K562 (cell line): Measurements from ENCODE around the gene ZNF575. TPM values are rescaled to one million over a fixed set of nuclear protein-coding genes. Genes with fewer than 3 reads are reported as not detected.

Experiments used
- ATAC-seq: fragments of 200-7000 bp; cut with Tn5 transposase; 3 replicates; pipeline ENCODE4 v1.9.1; 2020; ENCODE audit warnings: moderate library complexity
- BruUV-seq: library from RNA; stranded (reverse); fragments of 400-500 nt; replicated peaks from 2 replicates; lab custom pipeline; 2021; lab: Mats Ljungman, UMichigan
- CTCF ChIA-PET: fragments of 300-600 bp; formaldehyde crosslinking; extraction: SDS; loops from one replicate; lab custom pipeline; 2021; ENCODE audit warnings: low intra/inter-chr PET ratio; lab: Yijun Ruan, JAX
- POLR2A ChIA-PET: fragments of 300-600, 350-650 bp; sonication (Branson Sonifier 250); formaldehyde crosslinking; extraction: SDS; loops from one replicate; lab custom pipeline; 2021; ENCODE audit warnings: antibody characterized with exemption, inconsistent platforms; lab: Yijun Ruan, JAX
- DNase-seq, 4 experiments: peaks; one replicate each; pipeline versions ENCODE4 v3.0.0 to v3.0.0-alpha.2; 2011 to 2018; ENCODE audit warnings: low spot score in 3 of 4, mixed read lengths in 3 of 4; ENCODE audit errors: extremely low read depth in 1 of 4
- FAIRE-seq: peaks from 2 replicates; lab custom pipeline; 2011; peaks lifted over from hg19 to GRCh38; lab: Jason Lieb, UNC
- H2AFZ ChIP-seq: 2 replicates; pipeline ENCODE4 v1.6.0; 2011; ENCODE audit warnings: low read depth, low read length, control low read depth, inconsistent platforms
- H3K27ac ChIP-seq: fragments of 200-600 bp; 3 replicates; pipeline ENCODE4 v1.8.0; 2011; ENCODE audit warnings: low read depth, mild to moderate bottlenecking, control low read depth, inconsistent platforms, low read length, moderate library complexity, mixed read lengths; ENCODE audit errors: extremely low read depth
- H3K27me3 ChIP-seq, 2 experiments: fragments of 300-600 bp in 1 of 2; 2 replicates in 1 of 2; 3 replicates in 1 of 2; pipeline versions ENCODE4 v1.6.0 to v1.8.0; 2011; ENCODE audit warnings: inconsistent platforms in 2 of 2, low read length in 2 of 2, mild to moderate bottlenecking in 1 of 2, mixed read lengths in 1 of 2, moderate library complexity in 1 of 2; ENCODE audit not compliant: control insufficient read depth in 2 of 2, insufficient read depth in 2 of 2
- H3K36me3 ChIP-seq: fragments of 300-600 bp; 3 replicates; pipeline ENCODE4 v1.8.0; 2011; ENCODE audit warnings: mild to moderate bottlenecking, low read length, inconsistent platforms; ENCODE audit not compliant: control insufficient read depth, insufficient read depth
- H3K4me1 ChIP-seq, 2 experiments: fragments of 200-600 bp in 1 of 2; replicated peaks in 1 of 2; 2 replicates in 1 of 2; 3 replicates in 1 of 2; pipeline versions ENCODE4 v1.5.1 to v1.8.0; 2011; ENCODE audit warnings: inconsistent platforms in 2 of 2, low read length in 2 of 2, mild to moderate bottlenecking in 1 of 2, mixed read lengths in 1 of 2, moderate library complexity in 1 of 2; ENCODE audit not compliant: control insufficient read depth in 2 of 2, insufficient read depth in 2 of 2
- H3K4me2 ChIP-seq: 2 replicates; pipeline ENCODE4 v1.6.1; 2011; ENCODE audit warnings: low read length, control low read depth, inconsistent platforms, mixed read lengths; ENCODE audit not compliant: insufficient read depth
- H3K4me3 ChIP-seq: fragments of 200-600 bp; sonication (generic), shearing (Covaris generic); 2 replicates; pipeline ENCODE4 v1.5.1; 2016; ENCODE audit warnings: control low read depth, inconsistent platforms
- H3K79me2 ChIP-seq: fragments of 200-600 bp; 3 replicates; pipeline ENCODE4 v1.8.0; 2011; ENCODE audit warnings: low read length, inconsistent platforms; ENCODE audit not compliant: control insufficient read depth, insufficient read depth
- H3K9ac ChIP-seq, 2 experiments: 2 replicates each; pipeline versions ENCODE4 v1.6.0 to v1.6.1; 2011; ENCODE audit warnings: low read depth in 2 of 2, low read length in 2 of 2, control low read depth in 1 of 2, inconsistent platforms in 1 of 2, mild to moderate bottlenecking in 1 of 2, mixed read lengths in 1 of 2; ENCODE audit not compliant: insufficient read depth in 1 of 2
- H3K9me1 ChIP-seq: one replicate; pipeline ENCODE4 v1.6.0; 2011; ENCODE audit warnings: inconsistent platforms, mild to moderate bottlenecking, low read length, moderate library complexity; ENCODE audit not compliant: control insufficient read depth, insufficient read depth
- H3K9me3 ChIP-seq: replicated peaks from 2 replicates; pipeline ENCODE4 v1.5.1; 2011; ENCODE audit warnings: low read depth, low read length, inconsistent platforms; ENCODE audit not compliant: control insufficient read depth, insufficient read depth
- H4K20me1 ChIP-seq: replicated peaks from 2 replicates; pipeline ENCODE4 v1.6.1; 2011; ENCODE audit warnings: low read length, inconsistent platforms, mixed read lengths; ENCODE audit not compliant: control insufficient read depth, insufficient read depth
- ADNP ChIP-seq: fragments of 200-800 bp; sonication (Bioruptor generic); IDR thresholded peaks from 2 replicates; pipeline ENCODE4 v1.6.1; 2016; ENCODE audit warnings: missing genetic modification characterization, missing compliant biosample characterization
- FOXA3 ChIP-seq, 2 experiments: fragments of 450-650 bp in 1 of 2; sonication (generic) in 1 of 2; formaldehyde crosslinking; IDR thresholded peaks in 1 of 2; conservative IDR thresholded peaks in 1 of 2; 2 replicates each; pipeline versions ENCODE4 v1.4.0 to v1.8.0; 2020 to 2022; ENCODE audit warnings: mild to moderate bottlenecking in 2 of 2, missing genetic modification reagents in 1 of 2
- HDAC2 ChIP-seq: fragments of 450-650 bp; IDR thresholded peaks from 2 replicates; pipeline ENCODE4 v1.6.1; 2016; ENCODE audit warnings: mild to moderate bottlenecking
- KDM2B ChIP-seq: fragments of 250-450 bp; sonication (Bioruptor Pico); IDR thresholded peaks from 2 replicates; pipeline ENCODE4 v1.8.0; 2021; ENCODE audit warnings: mild to moderate bottlenecking, moderate library complexity
- NFIC ChIP-seq: fragments of 450-650 bp; IDR thresholded peaks from 2 replicates; pipeline ENCODE4 v1.6.1; 2017; ENCODE audit warnings: mild to moderate bottlenecking, inconsistent platforms
- PHB2 ChIP-seq: fragments of 450-650 bp; IDR thresholded peaks from 2 replicates; pipeline ENCODE4 v1.6.1; 2017; ENCODE audit warnings: low read depth
- PTBP1 ChIP-seq: fragments of 200-400 bp; formaldehyde crosslinking; IDR thresholded peaks from 2 replicates; pipeline ENCODE4 v1.6.1; 2017; ENCODE audit warnings: low read depth, low read length
- RBM39 ChIP-seq: fragments of 200-400 bp; formaldehyde crosslinking; optimal IDR thresholded peaks from 2 replicates; pipeline ENCODE3; 2018; ENCODE audit warnings: low read depth, low read length
- RFX5 ChIP-seq: IDR thresholded peaks from 2 replicates; pipeline ENCODE4 v1.6.1; 2011; ENCODE audit warnings: low read depth, mild to moderate bottlenecking, improper control_type of control experiment, low read length
- TEAD2 ChIP-seq: fragments of 450-650 bp; IDR thresholded peaks from 2 replicates; pipeline ENCODE4 v1.6.1; 2016; ENCODE audit warnings: missing genetic modification characterization, control low read depth, missing compliant biosample characterization
- TFAM ChIP-seq: fragments of 250-450 bp; sonication (Bioruptor Pico); conservative IDR thresholded peaks from 2 replicates; pipeline ENCODE4 v1.5.0; 2021; ENCODE audit warnings: mild to moderate bottlenecking, moderate library complexity
- WHSC1 ChIP-seq: IDR thresholded peaks from one replicate; pipeline ENCODE4 v1.6.1; 2012; ENCODE audit warnings: low read length, control low read depth, inconsistent platforms
- ZKSCAN1 ChIP-seq: fragments of 150-350 bp; IDR thresholded peaks from 2 replicates; pipeline ENCODE4 v1.6.1; 2016; ENCODE audit warnings: low read depth, low read length
- ZKSCAN3 ChIP-seq: fragments of 250-450 bp; sonication (Bioruptor Pico); IDR thresholded peaks from 2 replicates; pipeline ENCODE4 v1.4.0; 2020
- ZNF778 ChIP-seq: fragments of 450-650 bp; formaldehyde crosslinking; IDR thresholded peaks from 2 replicates; pipeline ENCODE4 v1.4.0; 2020; ENCODE audit warnings: mild to moderate bottlenecking, moderate library complexity
- WGBS: fragments of 100-300 bp; shearing (Covaris generic); methylation state at CpG from one replicate; pipeline ENCODE4 v1.1.6; 2016; ENCODE audit warnings: low coverage, mixed read lengths; ENCODE audit not compliant: insufficient coverage; ENCODE audit errors: missing lambda C conversion rate; 5-methylcytosine and 5-hydroxymethylcytosine counted together
- in situ Hi-C: fragments of 300-500 bp; cut with MboI; formaldehyde crosslinking; loops from 4 replicates; pipeline ENCODE4 v1.15.0; 2018; ENCODE audit warnings: inconsistent platforms, mixed read lengths
- intact Hi-C: fragments of 100-400 bp; cut with micrococcal nuclease; formaldehyde crosslinking; loops from 2 replicates; pipeline ENCODE4 v1.14.2; 2022
- polyA plus RNA-seq, 8 experiments: library from polyadenylated mRNA; depleted of rRNA in 4 of 8; stranded (reverse) in 5 of 8; unstranded in 3 of 8; fragments of >200 nt; fragmentation: Nextera tagmentation in 2 of 8; fragmentation: Illumina TruSeq in 1 of 8; extraction: Ambion mirVana in 2 of 8; extraction: Trizol in 1 of 8; gene quantifications; 2 replicates each; pipeline versions ENCODE4 v1.2.1 to v1.2.3, GENCODE V29; 2011 to 2014; ENCODE audit warnings: inconsistent platforms in 1 of 8, missing spikeins in 1 of 8
- total RNA-seq, 7 experiments: library from RNA; depleted of rRNA in 6 of 7; stranded (reverse); fragments of >200 nt in 6 of 7; fragmentation: Illumina TruSeq in 2 of 7; extraction: Trizol in 2 of 7; gene quantifications; 2 replicates each; pipeline versions ENCODE4 v1.2.1 to v1.2.3, GENCODE V29; 2011 to 2021; ENCODE audit warnings: low replicate concordance in 1 of 7
- TF ChIP-seq, protein P1 (sequence below): IDR thresholded peaks from 2 replicates; pipeline ENCODE4 v1.6.1; 2011; ENCODE audit warnings: borderline replicate concordance, low read depth, mild to moderate bottlenecking, moderate library complexity, low read length; ENCODE audit not compliant: insufficient read depth, poor library complexity, severe bottlenecking
- TF ChIP-seq, protein P2 (sequence below): fragments of 250-450 bp; sonication (Bioruptor Pico); IDR thresholded peaks from 2 replicates; pipeline ENCODE4 v1.8.0; 2022; ENCODE audit warnings: moderate library complexity, mild to moderate bottlenecking, inconsistent platforms
- TF ChIP-seq, protein P3 (sequence below): IDR thresholded peaks from 2 replicates; pipeline ENCODE4 v1.6.1; 2012; ENCODE audit warnings: low read depth, low read length, improper control_type of control experiment, borderline replicate concordance
- TF ChIP-seq, protein P4 (sequence below): IDR thresholded peaks from 2 replicates; pipeline ENCODE4 v1.6.1; 2016; ENCODE audit warnings: missing genetic modification characterization, missing compliant biosample characterization

The ZNF575 gene
- total and polyA plus RNA-seq, 9 of the 15 experiments (the other 6 are each of a cell fraction or from before 2014, with no cell fraction given), result 0.20 to 0.98 (median 0.32) TPM; not detected in 6

DNA sequence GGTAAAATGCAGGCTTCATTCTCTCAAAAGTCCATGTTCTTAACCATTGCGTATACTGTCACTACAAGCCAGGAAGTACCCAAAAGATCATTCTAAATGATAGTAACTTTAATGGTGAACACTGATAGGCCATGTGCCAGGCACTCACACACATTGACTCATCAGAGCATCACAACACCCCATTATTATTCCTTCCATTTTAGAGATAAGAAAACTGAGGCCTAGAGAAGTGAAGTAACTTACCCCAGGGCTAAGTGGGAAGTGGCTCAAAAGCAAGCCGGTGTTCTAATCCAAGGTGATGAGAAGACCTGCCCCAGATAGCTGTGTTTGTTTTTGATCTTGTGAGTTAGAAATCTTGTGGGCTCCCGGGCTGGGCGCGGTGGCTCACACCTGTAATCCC is 27.0 kb upstream of the ZNF575 start:
- no peak overlapping the region for H3K4me3 ChIP-seq
- H3K4me2 ChIP-seq, result no peak overlapping the region
- ATAC-seq, result no peak
- no peak overlapping the region for H3K27ac ChIP-seq
- CTCF ChIA-PET, result interaction anchor here (1.1 kb wide), 1 partner anchor 261 kb away, joined by 3 read pairs; no protein-coding TSS in a partner anchor
- no peaks in the 10 kb centered on the region for H3K9me1 ChIP-seq
- POLR2A ChIA-PET, result interaction anchor here (0.8 kb wide), 1 partner anchor 42 kb away, joined by 7 read pairs; no protein-coding TSS in a partner anchor
- in situ Hi-C loops (no loop called here), intact Hi-C loops (no loop called here)
- H3K4me1 ChIP-seq, result peaks cover 21 to 33% of the 10 kb centered on the region in 2 experiments
- DNase-seq, result peak in 1 of 4 experiments; percentile 31
- H3K36me3 ChIP-seq, result 0 out of 3 replicates have a peak, but pooled peaks cover 2% of the 10 kb centered on the region
- H3K79me2 ChIP-seq, result no peaks in the 10 kb centered on the region
- no peaks in the 10 kb centered on the region for H3K9me3 ChIP-seq
- BruUV-seq, result no TSS peak
- peak; percentile 11 for FAIRE-seq
- 75% methylated on average over 5 of the region's 5 CpGs for WGBS
- no peak overlapping the region for H2AFZ ChIP-seq
- H4K20me1 ChIP-seq, result no peaks in the 10 kb centered on the region
- H3K9ac ChIP-seq, result no peak overlapping the region
- no peaks in the 10 kb centered on the region for H3K27me3 ChIP-seq
- no peak for TF ChIP-seq PHB2
- peak; percentile 91 for TF ChIP-seq ADNP (tag)
- TF ChIP-seq FOXA3 (CRISPR knock-in tag; conservative IDR thresholded peaks at IDR 0.05 in 1 of 2, IDR thresholded peaks at IDR 0.05 in 1 of 2), result no peak
- peak; percentile 47; the same call in 1 of the 2 replicates for TF ChIP-seq HDAC2
- TF ChIP-seq, protein P1, sequence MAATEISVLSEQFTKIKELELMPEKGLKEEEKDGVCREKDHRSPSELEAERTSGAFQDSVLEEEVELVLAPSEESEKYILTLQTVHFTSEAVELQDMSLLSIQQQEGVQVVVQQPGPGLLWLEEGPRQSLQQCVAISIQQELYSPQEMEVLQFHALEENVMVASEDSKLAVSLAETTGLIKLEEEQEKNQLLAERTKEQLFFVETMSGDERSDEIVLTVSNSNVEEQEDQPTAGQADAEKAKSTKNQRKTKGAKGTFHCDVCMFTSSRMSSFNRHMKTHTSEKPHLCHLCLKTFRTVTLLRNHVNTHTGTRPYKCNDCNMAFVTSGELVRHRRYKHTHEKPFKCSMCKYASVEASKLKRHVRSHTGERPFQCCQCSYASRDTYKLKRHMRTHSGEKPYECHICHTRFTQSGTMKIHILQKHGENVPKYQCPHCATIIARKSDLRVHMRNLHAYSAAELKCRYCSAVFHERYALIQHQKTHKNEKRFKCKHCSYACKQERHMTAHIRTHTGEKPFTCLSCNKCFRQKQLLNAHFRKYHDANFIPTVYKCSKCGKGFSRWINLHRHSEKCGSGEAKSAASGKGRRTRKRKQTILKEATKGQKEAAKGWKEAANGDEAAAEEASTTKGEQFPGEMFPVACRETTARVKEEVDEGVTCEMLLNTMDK, result no peak
- no peak for TF ChIP-seq WHSC1
- TF ChIP-seq NFIC, result peak; percentile 71
- no peak for TF ChIP-seq RBM39
- TF ChIP-seq, protein P2, sequence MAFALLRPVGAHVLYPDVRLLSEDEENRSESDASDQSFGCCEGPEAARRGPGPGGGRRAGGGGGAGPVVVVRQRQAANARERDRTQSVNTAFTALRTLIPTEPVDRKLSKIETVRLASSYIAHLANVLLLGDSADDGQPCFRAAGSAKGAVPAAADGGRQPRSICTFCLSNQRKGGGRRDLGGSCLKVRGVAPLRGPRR, result no peak
- TF ChIP-seq ZNF778, result no peak
- TF ChIP-seq KDM2B (CRISPR knock-in tag), result no peak
- TF ChIP-seq, protein P3, sequence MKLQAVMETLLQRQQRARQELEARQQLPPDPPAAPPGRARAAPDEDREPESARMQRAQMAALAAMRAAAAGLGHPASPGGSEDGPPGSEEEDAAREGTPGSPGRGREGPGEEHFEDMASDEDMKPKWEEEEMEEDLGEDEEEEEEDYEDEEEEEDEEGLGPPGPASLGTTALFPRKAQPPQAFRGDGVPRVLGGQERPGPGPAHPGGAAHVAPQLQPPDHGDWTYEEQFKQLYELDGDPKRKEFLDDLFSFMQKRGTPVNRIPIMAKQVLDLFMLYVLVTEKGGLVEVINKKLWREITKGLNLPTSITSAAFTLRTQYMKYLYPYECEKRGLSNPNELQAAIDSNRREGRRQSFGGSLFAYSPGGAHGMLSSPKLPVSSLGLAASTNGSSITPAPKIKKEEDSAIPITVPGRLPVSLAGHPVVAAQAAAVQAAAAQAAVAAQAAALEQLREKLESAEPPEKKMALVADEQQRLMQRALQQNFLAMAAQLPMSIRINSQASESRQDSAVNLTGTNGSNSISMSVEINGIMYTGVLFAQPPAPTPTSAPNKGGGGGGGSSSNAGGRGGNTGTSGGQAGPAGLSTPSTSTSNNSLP, result no peak
- TF ChIP-seq, protein P4, sequence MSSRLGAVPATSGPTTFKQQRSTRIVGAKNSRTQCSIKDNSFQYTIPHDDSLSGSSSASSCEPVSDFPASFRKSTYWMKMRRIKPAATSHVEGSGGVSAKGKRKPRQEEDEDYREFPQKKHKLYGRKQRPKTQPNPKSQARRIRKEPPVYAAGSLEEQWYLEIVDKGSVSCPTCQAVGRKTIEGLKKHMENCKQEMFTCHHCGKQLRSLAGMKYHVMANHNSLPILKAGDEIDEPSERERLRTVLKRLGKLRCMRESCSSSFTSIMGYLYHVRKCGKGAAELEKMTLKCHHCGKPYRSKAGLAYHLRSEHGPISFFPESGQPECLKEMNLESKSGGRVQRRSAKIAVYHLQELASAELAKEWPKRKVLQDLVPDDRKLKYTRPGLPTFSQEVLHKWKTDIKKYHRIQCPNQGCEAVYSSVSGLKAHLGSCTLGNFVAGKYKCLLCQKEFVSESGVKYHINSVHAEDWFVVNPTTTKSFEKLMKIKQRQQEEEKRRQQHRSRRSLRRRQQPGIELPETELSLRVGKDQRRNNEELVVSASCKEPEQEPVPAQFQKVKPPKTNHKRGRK (tag), result no peak
- TF ChIP-seq RFX5, result no peak
- no peak for TF ChIP-seq ZKSCAN1
- TF ChIP-seq ZKSCAN3, result no peak
- no peak for TF ChIP-seq TEAD2 (tag)
- TF ChIP-seq TFAM (CRISPR knock-in tag), result no peak
- TF ChIP-seq PTBP1, result no peak
